Measurements from ENCODE around the gene NDUFA12.
"Not testable (repeated sequence)": the region's sequence is repeated elsewhere in the genome, so short reads cannot be mapped to it uniquely, and the experiment has no call there.

Gene NDUFA12

DNA sequence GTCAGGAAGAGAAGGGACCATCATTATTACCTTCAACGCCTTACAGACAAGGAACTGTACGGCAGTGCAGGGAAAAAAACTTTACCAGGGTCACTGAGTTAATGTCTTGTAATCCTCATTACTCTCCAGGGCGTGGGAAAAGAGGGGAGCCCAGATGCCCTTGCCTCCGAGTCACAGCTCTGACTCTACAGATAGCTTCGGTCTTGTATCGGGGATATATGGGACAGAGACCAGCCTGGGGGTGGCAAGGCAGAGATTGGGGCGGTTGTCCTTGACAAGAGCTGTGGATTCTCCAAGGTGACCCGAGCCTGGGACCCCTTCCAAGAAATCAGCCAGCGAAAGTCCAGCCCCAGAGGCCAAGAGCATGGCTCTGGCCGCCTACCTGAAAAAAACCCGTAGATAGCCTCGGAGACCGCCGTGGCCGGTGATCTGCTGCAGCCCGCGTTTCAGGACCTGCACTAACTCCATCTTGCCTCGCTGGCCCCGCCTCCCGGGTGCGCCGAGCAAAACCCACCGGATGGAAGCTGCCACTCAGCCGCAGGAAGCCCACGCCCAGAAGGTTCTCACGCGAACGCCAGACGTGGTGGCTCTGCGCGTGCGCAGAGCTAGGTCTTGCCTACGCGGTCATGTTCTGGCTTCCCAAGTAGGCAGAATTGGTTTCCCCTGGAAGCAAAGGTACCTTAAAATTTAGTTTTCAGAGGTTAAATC is at the start of gene NDUFA12:
Gene NDUFA12, minus strand, starts transcription at position 485 of the 708 bp plus-strand sequence. Its CDS starts 17 bp downstream, at position 468.
- DNase-seq (ENCODE audit: low spot score) = peak; percentile 100

DNA sequence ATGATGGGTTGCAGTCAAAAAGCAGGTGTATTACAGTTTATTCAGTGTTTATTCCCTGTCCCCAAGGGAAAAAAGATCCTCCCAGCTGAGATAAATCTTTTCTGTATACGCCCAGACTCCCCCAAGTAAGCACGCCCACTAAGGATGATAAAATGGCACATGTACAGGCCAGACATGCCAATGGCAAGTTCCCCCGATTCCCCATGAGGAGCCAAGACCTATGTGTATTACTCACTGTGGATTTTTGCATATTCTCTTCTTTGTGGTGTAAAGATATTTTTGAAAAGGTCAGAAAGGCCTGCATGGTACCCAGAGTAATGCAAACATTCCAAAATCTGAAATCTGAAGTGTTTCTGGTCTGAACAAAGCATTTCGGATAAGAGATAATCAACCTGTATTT is 47.7 kb upstream of the NDUFA12 start:
- no peak for DNase-seq (ENCODE audit: low spot score)

DNA sequence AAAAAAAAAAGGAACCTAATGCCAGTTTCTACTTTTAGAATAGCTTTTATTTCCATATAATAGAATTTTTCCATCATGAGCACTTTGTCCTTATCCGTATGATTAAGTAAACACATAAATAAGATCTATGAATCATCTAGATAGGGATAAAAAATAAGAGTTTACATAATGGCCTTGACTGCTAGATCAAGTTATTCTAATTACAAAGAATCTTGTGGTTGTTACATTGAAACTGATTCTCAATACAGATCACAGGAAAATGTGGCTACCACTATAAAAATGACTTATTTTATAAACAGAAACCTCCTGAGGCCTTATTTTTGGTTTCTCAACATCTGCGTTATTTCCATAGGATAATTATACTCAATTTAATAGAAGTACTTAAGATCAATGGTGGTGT is 34.4 kb upstream of the NDUFA12 start:
- DNase-seq (ENCODE audit: low spot score) = no peak

DNA sequence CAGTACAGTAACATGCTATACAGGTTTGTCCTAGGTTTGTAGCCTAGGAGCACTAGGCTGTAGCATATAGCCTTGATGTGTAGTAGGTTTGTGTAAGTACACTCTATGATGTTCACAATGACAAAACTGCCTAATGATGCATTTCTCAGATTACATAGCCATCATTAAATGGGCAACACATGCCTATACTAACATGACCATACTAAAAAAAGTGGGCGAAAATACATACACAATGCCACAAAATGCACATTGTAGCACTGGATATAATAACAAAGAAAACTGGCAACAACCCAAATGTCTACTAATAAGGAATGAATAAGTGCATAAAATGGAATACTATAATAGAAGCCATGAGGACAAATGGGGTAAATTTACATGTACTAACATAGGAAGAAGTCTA is 31.3 kb upstream of the NDUFA12 start:
- DNase-seq (ENCODE audit: low spot score) = no peak

DNA sequence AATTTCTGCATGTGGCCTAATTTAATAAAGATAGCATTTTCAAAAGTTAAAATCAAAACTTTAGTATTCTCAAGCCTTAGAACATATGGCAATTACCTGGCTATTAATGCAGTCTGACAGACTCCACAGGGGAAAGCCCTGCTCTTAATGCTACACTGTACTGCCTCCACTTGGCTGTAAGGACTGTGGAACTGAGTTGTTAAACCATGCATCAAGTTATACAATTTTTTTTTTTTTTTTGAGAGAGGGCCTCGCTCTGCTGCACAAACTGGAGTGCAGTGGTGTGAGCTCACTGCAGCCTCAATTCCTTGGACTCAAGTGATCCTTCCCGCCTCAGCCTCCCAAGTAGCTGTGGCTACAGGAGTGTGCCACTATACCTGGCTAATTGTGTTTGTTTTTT is 19.0 kb upstream of the NDUFA12 start:
- no peak for DNase-seq (ENCODE audit: low spot score)

DNA sequence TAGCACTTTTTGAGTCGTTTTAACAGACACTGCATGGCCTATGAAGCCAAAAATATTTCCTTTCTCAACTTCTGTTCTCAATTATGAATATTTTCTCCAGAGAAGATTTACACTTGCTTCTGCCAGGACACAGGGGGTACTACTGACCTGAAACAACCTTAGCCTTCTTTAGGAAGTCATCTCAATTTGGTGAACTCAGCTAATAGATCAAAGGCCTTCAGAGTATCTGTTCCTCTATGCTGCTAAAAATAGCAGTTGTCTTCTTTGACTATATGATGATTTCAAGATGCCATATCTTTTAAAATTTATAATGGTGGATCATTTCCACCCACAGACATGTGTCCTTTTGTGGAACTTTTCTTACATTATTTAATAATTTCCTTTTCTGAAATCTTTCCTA is 14.0 kb upstream of the NDUFA12 start:
- DNase-seq (ENCODE audit: low spot score) = no peak

DNA sequence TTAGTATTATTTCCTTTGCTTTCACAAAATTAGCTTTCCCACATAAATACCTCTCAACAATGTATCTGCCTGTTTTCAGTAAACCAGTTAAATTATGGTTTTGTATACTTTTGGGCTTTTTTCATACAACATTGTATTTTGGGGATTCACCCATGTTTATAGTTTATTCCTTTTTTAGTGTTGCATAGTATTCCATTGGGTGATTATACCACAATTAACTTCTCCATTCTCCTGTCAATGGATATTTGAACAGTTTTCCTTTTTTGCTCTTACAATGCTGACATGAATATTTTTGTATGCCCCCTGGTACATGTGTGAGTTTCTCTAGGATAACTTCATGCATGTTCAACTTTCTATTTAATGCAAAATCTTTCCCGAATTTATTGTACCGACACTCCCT is 12.6 kb upstream of the NDUFA12 start:
- DNase-seq (ENCODE audit: low spot score) = no peak

DNA sequence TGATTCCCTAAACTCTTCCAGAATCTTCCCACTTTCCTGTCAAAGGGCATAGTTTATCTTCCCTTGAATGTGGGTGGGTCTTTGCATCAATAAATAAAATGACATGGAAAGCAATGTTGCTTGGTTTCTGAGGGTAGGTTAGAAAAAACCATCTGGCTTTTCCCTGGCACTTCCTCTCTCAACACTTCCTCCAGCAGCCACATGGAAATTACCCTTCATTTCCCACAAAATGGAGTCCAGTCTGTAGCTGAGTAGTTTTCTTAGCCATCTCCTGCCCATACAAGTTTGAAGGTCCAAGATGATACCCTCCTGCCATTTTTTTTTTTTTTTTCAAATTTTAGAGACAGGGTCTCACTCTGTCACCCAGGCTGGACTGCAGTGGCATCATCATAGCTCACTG is 11.1 kb upstream of the NDUFA12 start:
- DNase-seq (ENCODE audit: low spot score) = no peak

DNA sequence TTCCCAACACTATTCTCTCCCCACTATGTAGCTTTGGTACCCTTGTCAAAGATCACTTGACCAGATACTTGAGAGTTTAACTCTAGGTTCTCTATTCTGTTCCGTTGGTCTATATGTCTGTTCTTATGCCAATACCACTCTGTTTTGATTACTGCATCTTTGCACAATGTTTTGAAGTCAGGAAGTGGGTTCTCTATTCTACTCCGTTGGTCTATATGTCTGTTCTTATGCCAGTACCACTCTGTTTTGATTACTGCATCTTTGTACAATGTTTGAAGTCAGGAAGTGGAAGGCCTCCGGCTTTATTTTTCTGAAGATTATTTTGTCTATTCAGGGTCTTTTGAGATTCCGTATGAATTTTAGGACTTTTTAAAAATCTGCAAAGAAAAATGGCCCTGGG is 2.7 kb upstream of the NDUFA12 start:
- DNase-seq (ENCODE audit: low spot score) = no peak

DNA sequence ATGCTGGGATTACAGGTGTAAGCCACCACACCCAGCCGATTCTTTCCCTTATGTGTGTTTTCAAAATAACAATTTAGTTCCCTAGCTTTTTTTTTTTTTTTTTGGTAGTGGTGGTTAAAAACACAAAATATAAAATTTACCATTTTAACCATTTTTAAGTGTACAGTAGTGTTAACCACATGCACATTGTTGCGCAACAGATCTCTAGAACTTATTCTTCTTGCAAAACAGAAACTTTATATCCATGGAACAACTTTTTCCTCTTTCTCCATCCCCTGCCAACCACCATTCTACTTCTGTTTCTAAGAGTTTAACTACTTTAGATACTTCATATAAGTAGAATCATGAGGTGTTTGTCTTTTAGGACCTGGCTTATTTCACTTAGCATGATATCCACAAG is 1.1 kb upstream of the NDUFA12 start:
- DNase-seq (ENCODE audit: low spot score) = no peak

DNA sequence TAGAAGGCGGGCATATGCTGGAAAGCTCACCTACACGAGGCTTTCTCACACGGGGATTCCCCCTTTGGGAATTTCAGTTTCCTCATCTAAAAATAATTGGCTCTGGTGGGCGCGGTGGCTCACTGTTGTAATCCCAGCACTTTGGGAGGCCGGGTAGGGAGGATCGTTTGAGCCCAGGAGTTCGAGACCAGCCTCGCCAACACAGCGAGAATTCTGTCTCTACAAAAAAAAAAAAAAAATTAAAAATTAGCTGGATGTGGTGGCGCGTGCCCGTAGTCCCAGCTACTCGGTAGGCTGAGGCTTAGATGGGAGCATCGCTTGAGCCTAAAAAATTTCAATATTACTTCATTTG is 400 bp upstream of the NDUFA12 start:
- no peak for DNase-seq (ENCODE audit: low spot score)

DNA sequence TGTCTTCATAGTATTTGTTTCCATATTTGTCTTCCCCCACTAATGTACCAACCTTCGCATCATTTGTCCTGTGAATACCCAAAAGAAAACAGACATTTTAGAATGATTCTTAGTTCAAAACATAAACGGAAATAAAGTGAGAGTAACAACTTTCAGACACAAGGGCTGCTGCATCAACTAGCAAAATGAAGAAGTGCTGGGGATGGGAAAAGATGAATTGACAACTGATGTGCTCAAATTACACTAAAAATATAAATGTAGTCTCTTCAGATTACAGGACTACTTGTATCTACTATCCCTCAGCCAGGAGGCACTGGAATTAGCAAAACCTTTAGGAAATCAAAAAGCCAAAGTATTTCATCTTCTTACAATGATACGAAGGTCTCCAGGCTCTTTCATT is 743 bp downstream of the NDUFA12 start:
- DNase-seq (ENCODE audit: low spot score) = no peak

DNA sequence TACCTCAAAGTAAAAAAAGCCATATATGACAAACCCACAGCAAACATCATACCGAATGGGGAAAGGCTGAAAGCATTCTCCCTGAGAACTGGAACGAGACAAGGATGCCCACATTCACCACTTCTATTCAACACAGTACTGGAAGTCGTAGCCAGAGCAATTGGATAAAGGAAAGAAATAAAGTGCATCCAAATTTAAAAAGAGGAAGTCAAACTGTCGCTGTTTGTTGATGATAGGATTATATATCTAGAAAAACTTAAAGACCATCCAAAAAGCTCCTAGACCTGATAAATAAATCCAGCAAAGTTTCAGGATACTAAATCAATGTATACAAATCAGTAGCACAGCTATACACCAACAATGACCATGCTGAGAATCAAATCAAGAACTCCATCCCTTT is 5.2 kb downstream of the NDUFA12 start:
- no peak for DNase-seq (ENCODE audit: low spot score)

DNA sequence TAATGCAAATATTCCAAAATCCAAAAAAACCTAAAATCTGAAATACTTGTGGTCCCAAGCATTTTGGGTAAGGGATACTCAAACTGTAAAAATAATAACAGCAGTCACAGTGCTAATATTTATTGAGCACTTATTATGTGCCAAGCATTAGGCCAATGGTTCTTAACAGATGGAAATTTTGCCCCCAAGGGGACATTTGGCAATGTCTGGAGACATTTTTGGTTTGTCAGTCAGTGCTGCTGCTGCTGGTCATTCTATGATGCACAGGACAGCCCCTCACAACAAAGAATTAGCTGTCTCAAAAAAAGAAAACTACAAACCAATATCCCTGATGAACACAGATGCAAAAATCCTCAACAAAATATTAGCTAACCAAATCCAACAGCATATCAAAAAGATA is 5.8 kb downstream of the NDUFA12 start:
- no peak for DNase-seq (ENCODE audit: low spot score)

DNA sequence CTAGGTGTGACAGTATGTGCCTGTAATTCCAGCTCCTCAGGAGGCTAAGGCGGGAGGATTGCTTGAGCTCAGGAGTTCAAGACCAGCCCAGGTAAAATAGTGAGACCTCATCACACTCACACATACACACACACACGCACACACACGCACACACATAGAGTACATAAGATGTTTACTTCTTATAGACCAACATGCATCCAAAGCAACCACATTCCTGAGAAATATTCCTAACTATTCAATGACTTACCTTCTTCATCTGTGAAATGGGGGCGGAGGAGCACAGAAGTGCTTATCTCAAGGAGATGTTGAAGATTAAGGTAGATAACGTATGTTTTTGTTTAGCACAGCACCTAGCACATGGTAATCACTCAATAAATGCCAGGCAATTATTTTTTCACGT is 6.4 kb downstream of the NDUFA12 start:
- DNase-seq (ENCODE audit: low spot score) = no peak

DNA sequence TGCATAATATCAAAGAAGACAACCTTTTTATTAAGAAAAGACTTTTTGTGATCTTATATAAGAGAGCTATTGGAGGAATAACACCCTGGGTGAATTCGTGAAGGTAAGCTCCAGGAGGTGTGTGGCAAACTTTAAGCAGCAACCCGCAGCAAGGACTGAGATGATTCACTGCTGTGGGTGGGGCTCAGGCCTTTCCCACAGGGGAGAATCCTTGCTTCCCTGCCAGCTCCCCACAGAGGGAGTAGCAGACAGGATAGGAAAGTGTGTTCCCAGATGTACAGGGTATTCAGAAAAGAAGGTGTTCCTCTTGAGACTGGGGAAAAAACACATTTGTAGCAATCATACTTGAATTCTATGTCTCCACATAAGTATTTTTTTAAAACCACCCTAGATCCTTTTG is 9.2 kb downstream of the NDUFA12 start:
- DNase-seq (ENCODE audit: low spot score) = peak; percentile 48

DNA sequence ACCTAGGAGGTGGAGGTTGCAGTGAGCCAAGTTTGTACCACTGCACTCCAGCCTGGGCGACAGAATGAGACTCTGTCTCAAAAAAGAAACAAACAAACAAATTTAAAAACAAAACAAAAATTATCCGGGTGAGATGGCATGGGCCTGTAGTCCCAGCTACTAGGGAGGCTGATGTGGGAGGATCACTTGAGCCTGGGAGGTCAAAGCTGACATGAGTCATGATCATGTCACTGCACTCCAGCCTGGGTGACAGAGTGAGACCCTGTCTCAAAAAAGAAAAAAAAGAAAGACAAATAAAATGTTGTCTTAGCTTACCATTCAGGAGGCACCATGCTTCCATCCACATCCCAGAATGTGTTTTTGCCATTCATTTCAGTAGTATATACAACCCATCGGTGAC is 9.6 kb downstream of the NDUFA12 start:
- DNase-seq (ENCODE audit: low spot score) = not testable (repeated sequence)

DNA sequence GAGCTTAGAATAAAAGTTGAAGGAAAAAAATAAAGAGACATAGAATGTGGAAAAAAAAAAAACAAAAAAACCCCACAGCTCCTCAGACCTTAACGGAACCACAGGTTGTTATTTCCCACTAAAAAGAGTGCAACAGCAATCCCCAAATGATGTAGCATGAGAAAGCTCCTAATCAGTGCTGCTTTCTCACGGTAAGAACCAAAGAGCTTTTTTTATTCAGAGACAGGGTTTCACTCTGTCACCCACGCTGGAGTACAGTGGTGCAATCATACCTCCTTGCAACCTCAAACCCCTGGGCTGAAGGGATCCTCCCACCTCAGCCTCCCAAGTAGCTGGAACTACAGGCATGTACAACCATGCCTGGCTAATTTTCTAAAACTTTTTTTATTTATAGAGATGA is 13.3 kb downstream of the NDUFA12 start:
- no peak for DNase-seq (ENCODE audit: low spot score)

DNA sequence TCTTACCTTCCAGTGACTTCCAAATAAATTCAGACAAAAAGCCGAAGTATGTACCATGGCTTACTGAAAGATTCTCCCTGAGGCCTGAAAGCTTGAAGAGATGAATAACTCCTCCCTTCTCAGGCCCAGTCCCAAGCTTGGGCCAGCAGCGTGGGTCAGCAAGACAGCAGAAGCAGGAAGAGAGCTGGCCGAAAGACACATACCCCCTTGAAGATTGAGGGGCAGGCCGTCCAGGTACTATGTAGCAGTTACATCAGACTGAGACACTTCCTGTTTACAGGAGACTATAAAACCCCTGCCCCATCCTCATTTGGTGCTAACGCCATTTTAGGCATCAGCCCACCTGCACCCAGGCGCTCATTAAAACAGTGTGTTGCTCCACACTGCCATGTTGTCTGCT is 15.0 kb downstream of the NDUFA12 start:
- DNase-seq (ENCODE audit: low spot score) = no peak

DNA sequence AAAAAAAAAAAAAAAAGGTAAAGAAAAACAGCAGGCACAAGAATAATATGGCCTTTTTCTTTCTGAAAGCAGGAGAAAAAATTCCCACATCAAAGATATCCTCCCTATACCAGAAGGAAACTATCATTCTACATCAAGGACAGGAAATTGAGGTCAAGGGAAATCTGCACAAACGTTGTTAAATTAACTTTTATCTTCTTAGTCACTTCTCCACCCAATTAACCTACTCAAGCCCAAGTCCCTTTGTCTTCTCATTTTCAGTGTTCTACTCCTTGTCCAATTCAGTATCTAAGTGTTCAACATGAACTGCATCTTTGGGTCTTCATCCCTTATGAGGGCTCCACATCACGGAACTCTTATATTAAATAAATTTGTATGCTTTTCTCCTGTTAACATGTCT is 15.7 kb downstream of the NDUFA12 start:
- no peak for DNase-seq (ENCODE audit: low spot score)

DNA sequence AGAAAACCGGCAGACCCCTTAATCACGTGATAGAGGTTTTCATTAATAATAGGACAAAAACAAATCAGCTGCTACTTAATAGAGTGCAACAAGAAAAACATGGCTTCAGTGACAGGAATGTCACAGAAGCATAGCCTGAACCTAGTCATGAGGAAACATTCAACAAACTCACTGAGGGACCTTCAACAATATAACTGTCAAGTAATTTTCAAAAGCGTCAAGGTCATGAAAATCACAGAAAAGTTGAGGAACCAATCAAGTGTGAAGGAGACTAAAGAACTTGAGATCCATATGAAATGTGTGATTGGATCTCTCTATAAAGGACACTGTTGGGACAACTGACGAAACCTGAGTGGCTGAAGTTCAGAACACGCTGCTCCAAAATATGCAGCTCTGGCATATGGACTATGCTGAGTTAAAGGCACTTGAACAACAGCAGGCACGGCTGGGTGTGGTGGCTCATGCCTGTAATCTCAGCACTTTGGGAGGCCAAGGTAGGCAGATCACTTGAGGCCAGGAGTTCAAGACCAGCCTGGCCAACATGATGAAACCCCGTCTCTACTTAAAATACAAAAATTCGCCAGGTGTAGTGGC is 16.3 kb downstream of the NDUFA12 start:
- DNase-seq (ENCODE audit: low spot score) = no peak

DNA sequence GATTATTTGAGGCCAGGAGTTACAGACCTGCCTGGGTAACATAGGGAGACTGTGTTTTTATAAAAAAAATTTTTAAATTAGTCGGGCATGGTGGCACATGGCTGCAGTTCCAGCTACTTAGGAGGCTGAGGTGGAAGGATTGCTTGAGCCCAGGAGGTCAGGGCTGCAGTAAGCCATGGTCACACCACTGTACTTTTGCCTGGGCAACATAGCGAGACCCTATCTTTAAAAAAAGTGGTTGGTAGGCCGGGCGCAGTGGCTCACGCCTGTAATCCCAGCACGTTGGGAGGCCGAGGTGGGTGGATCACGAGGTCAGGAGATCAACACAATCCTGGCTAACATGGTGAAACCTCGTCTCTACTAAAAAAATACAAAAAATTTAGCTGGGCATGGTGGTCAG is 18.4 kb downstream of the NDUFA12 start:
- DNase-seq (ENCODE audit: low spot score) = not testable (repeated sequence)

DNA sequence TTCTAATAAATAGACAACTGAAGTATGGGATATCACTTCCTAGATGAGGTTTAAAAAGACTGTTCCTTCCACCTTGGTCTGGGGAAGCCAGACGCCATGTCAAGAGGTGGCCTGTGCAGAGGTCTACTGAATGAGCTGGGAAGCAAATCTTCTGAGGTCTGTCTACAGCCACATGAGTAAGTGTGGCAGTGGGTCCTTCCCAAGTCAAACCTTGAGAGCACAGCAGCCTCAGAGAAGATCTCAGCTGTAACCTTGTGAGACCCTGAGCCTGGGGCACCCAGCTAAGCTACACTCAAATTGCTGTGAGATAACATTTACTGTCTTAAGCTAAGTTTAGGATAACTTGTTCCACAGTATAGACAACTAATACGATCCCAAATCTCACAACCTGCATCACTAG is 20.2 kb downstream of the NDUFA12 start:
- DNase-seq (ENCODE audit: low spot score) = no peak

DNA sequence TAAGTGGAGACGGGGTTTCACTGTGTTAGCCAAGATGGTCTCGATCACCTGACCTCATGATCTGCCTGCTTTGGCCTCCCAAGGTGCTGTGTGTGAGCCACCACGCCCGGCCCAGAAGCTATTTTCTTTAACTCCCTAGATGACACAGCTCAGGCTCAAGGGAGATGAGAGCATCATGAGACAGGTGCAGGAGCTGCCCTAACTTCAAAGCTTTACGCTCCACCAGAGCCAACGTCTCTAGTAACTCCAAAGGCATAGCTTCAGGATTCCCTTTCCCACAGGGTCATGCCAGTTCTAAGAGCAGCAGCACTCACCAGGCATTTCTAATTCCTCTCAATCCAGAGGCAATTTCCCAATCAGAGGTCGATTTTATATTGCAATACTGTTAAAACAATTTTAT is 21.0 kb downstream of the NDUFA12 start:
- no peak for DNase-seq (ENCODE audit: low spot score)

All from LoVo (cell line).